ENCODE data around the gene MAPKAPK2. TPM values are rescaled to one million over a fixed set of nuclear protein-coding genes. Genes with fewer than 3 reads are reported as not detected.

Gene MAPKAPK2
- total RNA-seq, 4 donors from 2014 or later = 37.8 to 50.7 (median 43.2) TPM

DNA sequence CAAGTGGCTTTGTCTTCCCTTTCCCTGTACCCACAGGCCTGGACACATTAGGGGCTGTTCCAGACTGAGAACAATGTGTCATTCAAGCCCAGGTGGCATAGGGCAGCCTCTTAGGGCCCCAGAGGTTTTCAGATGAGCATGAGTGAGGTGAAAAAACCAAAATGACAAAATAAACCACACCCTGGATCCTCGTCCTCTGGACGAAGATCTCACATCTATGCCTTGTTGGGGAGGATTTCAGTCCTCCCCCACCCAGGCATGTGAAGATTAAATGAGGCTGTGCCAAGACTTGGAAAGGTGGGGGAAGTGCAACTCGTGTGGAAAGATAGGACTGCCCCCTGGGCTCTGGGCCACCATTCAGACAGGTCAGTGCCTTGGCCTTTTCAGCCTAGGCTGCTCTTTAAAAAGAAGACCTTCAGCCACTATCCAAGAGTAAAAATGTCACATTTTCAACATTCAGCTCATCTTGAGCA lies 53.1 kb downstream of the MAPKAPK2 start:
- Histone ChIP-seq H3K9me3 (no peaks in the 10 kb centered on the region), H3K36me3 (peaks cover 3 to 33% (median 9%) of the 10 kb centered on the region in 3 donors), H3K27ac (peak overlapping the region in 2 of 4 donors; percentile 0 to 22), H3K4me1 (peaks cover 0 to 35% (median 0%) of the 10 kb centered on the region in 3 donors), H3K4me3 (no peak overlapping the region), H3K27me3 (no peaks in the 10 kb centered on the region)
- WGBS, 2 donors = 54 to 74% methylated on average over 2 of the region's 3 CpGs
- DNase-seq = no peak
- intact Hi-C loops (cut with DNase I) = loop anchor here (5.0 kb wide), 1 partner anchor 175 kb away; no protein-coding TSS in a partner anchor
- TF ChIP-seq, protein P1, sequence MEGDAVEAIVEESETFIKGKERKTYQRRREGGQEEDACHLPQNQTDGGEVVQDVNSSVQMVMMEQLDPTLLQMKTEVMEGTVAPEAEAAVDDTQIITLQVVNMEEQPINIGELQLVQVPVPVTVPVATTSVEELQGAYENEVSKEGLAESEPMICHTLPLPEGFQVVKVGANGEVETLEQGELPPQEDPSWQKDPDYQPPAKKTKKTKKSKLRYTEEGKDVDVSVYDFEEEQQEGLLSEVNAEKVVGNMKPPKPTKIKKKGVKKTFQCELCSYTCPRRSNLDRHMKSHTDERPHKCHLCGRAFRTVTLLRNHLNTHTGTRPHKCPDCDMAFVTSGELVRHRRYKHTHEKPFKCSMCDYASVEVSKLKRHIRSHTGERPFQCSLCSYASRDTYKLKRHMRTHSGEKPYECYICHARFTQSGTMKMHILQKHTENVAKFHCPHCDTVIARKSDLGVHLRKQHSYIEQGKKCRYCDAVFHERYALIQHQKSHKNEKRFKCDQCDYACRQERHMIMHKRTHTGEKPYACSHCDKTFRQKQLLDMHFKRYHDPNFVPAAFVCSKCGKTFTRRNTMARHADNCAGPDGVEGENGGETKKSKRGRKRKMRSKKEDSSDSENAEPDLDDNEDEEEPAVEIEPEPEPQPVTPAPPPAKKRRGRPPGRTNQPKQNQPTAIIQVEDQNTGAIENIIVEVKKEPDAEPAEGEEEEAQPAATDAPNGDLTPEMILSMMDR (IDR thresholded peaks at IDR 0.05) = no peak
- TF ChIP-seq POLR2A (IDR thresholded peaks at IDR 0.05) = no peak

DNA sequence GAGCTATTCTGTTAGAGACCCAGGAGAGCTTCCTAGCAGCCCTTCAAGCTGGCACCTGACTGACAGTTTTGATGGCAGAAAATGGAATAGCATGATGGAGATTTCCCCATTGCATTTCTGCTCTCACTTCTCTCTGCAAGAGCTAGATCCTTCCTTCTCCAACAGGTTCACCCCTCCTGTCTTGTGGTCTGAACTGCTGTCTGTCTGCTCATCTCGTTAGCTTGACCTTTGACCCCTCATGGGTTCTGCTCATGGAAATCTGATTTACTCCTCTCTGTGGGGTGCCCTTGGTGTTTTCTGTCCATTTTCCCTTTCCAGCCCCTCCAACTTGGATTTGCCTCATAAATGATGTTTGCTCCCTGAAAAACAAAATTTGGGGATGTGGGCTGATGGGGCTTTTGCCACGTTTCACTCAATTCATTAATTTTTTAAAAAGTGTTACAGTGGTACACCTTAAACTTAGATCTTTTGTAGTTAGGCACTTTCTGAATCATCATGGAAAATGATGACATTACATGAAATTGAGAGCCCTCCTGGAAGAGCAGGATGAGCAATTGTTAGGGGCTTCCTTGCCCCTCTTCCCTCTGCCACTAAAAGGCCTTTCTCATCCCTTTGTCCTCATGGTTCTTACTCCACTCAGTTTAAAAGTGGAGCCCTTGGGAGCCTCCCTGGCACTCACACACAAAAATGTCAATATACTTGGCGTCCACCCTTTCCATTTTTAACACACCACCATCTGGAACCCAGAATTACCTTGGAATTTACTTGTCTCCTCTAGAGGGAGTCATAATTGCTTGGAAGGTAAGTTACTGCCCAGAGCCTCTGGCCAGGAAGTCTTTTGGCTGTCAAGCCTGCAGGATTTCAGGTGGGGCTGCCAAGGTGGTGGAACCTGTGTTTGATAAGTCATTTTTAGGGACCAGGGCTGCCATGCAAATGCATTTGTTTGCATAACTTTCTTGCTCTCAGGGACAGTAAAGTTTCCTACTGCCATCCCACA lies 54.0 kb downstream of the MAPKAPK2 start:
- Histone ChIP-seq H3K27ac (no peak overlapping the region), H3K27me3 (no peaks in the 10 kb centered on the region), H3K36me3 (peaks cover 0 to 24% (median 0%) of the 10 kb centered on the region in 3 donors), H3K4me3 (no peak overlapping the region), H3K9me3 (no peaks in the 10 kb centered on the region), H3K4me1 (peaks cover 0 to 35% (median 0%) of the 10 kb centered on the region in 3 donors)
- TF ChIP-seq POLR2A (IDR thresholded peaks at IDR 0.05) = no peak
- TF ChIP-seq, protein P1 (IDR thresholded peaks at IDR 0.05) = peak in 4 of 6 experiments; percentile 6 to 50 (median 11)
- DNase-seq = no peak
- intact Hi-C loops (cut with DNase I) = loop anchor here (5.0 kb wide), 1 partner anchor 174 kb away; no protein-coding TSS in a partner anchor
- 75 to 79% methylated on average over 3 of the region's 3 CpGs for WGBS, 2 donors

DNA sequence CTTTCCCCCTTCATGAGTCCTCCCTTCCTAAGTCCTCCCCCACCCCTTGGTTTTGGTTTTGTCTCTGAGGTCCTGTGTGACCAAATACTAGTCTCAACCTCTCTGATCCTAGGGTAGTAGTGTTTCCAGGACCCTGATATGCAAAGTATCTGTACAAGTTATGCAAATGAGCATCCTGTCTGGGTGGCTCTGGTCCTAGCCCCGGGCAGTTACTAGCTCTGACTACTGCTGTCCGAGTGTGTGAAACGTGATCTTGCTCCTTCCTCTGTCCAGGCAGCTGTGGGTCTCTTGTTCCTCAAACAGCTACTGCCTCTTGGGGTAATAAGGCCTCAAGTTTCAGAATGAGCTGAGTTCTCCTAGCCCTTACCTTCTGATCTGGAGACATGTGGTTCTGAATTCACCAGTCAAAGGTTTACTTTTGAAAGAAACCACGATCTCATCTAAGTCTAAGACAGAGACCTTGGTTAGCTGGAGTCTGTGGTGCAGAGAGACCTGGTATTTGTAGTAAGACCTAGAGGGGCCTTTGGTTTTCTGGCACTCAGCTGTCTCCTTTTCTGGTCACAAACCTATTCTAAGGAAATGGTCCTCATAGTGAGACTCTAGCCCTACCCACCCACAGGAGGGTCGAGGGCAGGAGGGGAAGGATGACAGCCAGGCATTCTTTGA lies 54.8 kb downstream of the MAPKAPK2 start:
- H3K9me3 ChIP-seq = no peaks in the 10 kb centered on the region
- H3K27ac ChIP-seq = no peak overlapping the region
- intact Hi-C loops (cut with DNase I) = loop anchor here (5.0 kb wide), 1 partner anchor 173 kb away; no protein-coding TSS in a partner anchor
- peaks cover 0 to 15% (median 0%) of the 10 kb centered on the region in 3 donors for H3K36me3 ChIP-seq
- H3K4me1 ChIP-seq = peaks cover 0 to 35% (median 0%) of the 10 kb centered on the region in 3 donors
- WGBS, 2 donors = 26 to 43% methylated on average over 4 to 5 of the region's 5 CpGs
- TF ChIP-seq, protein P1 (IDR thresholded peaks at IDR 0.05) = no peak
- TF ChIP-seq POLR2A (IDR thresholded peaks at IDR 0.05) = no peak
- no peaks in the 10 kb centered on the region for H3K27me3 ChIP-seq
- DNase-seq = no peak
- H3K4me3 ChIP-seq = no peak overlapping the region

DNA sequence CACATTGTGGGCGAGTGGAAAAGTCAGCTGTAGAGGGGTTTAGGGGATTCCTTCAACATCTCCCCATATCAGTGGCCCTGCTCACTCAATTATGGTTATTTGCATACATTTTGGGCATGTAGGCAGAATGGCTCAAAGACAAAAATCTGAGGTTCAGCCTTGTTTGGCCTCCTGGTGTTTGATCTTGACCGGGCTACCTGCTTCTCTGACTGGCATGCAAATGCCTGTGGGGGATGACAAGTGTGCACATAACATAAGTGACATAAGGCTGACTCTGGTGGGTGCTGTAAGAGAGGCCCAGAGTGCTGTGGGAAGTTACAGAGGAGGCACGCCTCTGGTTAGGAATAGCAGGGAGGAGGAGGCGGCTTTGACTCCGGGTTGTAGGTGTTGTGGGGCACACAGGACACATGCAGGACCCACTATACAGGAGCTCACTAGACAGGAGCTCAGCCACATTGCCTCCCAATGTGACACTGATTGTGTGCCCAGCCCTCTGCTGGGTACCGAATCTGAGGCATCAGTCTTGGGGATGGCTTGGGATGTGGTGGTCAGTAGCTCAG lies 56.5 kb downstream of the MAPKAPK2 start:
- Histone ChIP-seq H3K27me3 (no peaks in the 10 kb centered on the region), H3K4me3 (no peak overlapping the region), H3K9me3 (no peaks in the 10 kb centered on the region), H3K36me3 (no peaks in the 10 kb centered on the region), H3K4me1 (peaks cover 0 to 26% (median 0%) of the 10 kb centered on the region in 3 donors), H3K27ac (no peak overlapping the region)
- intact Hi-C loops (cut with DNase I) = no loop called here
- WGBS, 2 donors = 84 to 90% methylated on average over 5 of the region's 6 CpGs
- DNase-seq = no peak
- TF ChIP-seq, protein P1 (IDR thresholded peaks at IDR 0.05) = no peak
- TF ChIP-seq POLR2A (IDR thresholded peaks at IDR 0.05) = no peak
